HG02970 (cell line): Measurements from ENCODE around the gene SMARCD3.

ENCODE experiments used
- ATAC-seq: cut with Tn5 transposase; IDR thresholded peaks from one replicate; pipeline ENCODE4 v1.9.1; 2021; ENCODE audit warnings: mild to moderate bottlenecking, moderate library complexity, moderate number of reproducible peaks; ENCODE audit not compliant: unreplicated experiment, low FRiP score

The SMARCD3 gene

DNA sequence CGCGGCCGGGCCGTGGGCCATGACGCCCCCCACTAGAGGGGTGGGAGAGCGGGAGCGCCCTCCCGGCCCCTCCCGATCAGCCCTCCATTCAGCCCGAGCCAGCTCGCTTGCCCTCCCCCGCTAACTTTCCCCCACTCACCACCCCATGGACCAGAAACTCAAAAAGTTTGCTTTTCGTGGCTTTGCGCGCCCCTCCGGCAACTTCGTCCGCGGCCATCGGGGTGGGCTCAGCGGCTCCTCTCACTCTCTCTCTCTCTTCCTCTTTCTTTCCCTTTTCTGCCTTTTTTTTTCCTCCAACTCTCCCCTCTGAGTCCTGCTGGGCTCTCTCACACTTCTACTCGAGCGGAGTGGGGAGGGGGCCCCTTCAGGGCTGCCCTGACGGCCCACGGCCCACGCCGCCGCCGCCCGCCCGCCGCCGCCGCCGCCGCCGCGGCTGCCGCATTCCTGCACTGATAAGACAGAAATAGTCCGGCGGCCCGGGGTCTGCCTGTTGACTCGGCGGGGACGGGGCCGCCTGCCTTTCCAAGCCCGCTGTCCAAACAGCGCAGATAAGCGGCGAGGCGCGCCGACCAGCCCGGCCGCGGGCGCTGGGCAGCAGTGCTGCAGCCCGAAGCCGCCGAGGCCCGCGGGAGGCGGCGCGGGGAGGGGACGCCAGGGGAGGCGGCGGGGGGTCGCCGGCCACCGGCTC, at the start of gene SMARCD3:
SMARCD3 (minus strand) TSS at position 349 of the 688 bp plus-strand sequence; CDS start at position 217, 132 bp downstream.
- ATAC-seq, result no peak

- no peak for ATAC-seq
These were observed 47.9 kb upstream of the SMARCD3 start for GRCh38 chr7:151296202-151296992.

- ATAC-seq, result no peak
These were observed 44.4 kb upstream of the SMARCD3 start for GRCh38 chr7:151292850-151293249.

DNA sequence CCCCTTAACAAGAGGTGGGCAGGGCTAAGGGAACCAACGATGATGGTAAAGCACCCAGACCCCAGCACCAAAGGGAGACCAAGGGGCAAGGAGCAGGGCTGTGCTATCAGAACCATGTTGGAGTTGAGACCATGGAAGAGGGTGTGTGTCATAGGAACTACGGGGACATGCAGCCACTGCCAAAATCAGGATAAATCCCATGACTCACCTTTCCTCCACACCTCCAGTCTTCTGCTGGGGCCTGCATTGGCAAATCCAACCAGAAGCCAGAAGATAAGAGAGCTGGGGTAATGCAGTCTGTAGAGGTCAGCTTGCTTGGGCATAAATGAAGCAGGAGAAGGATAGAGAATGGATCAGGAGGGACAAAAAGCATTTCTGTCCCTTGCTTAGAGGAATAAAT, 42.7 kb upstream of the SMARCD3 start:
- no peak for ATAC-seq

DNA sequence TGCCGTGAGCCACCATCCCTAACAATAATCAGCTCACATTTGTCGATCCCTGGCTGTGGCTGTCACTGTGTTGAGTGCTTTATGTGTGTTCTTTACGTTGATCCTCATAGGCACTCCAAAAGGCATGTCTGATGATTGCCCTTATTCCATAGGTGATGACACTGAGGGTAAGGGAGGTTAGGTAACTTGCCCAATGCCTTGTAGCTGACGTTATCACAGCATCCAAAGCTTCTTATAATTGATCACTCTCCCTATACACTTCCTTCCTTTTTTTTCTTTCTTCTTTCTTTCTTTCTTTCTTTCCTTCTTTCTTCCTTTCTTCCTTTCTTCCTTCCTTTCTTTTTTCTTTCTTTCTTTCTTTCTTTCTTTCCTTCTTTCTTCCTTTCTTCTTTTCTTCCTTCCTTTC, 41.9 kb upstream of the SMARCD3 start:
- ATAC-seq, result no peak

DNA sequence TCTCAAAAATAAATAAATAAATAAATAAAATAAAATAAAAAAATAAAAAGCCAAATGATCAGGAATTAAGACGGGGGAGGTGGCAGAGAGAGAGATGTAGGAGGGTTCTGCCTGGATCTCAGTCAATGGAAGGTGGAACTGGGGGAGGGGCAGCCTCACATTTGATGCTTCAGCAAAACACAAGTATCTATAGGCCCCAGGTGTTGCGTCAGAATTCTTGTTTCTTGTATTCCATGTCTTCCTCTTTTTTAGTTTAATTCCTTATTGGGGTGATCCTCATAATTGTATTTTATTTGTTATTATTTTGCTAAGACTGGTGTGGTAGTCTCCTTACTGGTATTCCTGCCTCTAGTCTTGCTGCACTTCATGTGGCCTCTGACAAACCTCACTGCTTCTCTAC, 41.4 kb upstream of the SMARCD3 start:
- ATAC-seq, result no peak

DNA sequence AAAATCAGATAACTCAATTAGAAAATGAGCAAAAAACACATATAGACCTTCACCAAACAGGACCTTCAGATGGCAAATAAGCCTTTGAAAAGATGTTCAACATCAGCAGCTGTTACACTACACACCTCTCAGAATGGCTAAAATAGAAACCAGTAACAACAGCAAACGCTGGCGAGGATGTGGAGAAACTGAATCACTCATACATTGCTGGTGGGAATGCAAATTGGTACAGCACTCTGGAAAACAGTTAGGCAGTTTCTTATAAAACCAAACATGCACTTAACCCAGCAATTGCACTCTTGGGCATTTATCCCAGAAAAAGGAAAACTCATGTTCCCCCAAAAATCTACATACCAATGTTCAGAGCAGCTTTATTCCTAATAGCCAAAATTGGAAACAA, 37.7 kb upstream of the SMARCD3 start:
- ATAC-seq, result no peak

- no peak for ATAC-seq
These were observed 34.8 kb upstream of the SMARCD3 start for GRCh38 chr7:151283302-151283701.

- ATAC-seq, result no peak
These were observed 33.6 kb upstream of the SMARCD3 start for GRCh38 chr7:151282111-151282510.

DNA sequence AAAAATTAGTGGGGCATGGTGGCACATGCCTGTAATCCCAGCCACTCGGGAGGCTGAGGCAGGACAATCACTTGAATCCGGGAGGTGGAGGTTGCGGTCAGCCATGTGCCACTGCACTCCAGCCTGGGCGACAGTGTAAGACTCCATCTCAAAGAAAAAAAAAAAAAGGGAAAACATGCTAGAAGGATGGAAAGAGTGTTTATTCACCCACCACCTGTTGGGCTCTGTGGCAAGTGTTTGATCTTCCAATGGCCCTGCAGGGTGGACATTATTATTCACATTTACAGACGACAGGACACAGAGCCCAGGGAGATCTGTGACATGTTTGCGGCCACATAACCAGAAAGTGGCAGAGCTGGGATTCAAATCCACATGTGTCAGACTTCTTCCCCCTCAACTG, 33.2 kb upstream of the SMARCD3 start:
- no peak for ATAC-seq

DNA sequence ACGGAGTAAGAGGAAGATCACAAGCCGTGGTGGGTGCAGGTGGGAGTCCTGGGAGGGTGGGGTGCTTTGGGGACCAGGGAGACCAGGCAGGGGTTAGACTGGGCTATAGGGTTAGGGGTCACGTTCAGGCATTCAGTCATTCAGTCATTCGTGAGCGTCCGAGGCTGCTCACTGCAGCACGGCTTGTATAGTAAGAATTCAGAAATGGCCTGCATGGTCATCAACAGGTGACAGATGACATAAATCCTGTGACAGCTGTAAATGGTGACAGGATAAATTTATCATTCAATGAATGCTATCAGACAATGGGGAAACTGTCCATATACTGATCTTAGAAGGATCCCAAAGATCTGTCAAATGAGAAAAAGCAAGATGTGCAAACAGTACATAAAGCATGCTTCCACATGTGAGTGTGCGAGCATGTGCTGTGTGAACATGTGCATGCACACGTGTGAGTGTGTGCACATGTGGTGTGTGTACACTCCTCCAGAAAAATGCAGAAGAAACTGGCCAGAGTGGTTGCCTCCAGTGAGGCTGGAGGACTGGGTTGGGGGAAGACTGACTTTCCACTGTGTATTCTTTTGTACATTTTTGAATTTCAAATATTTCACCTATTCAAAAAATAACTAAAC, 32.0 kb upstream of the SMARCD3 start:
- no peak for ATAC-seq

DNA sequence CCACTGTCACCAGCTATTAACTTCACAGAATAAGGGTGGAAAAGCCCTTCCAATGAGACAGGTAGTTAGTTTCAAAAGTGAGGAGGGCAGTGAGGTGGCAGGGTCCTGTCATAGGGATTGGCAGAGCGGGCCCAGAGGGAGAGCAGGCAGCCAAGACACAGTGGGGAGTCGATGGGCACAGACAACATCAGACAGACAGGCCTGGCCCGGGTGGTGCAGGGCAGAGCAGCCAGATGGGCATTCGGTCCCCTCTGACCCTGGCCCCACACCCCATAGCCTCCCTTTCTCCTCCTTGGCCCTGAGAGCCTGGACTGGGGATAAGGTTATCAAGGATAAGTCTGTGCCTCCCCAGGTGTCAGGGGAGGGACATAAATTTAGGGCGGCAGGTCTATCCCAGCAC, 31.4 kb upstream of the SMARCD3 start:
- ATAC-seq, result no peak

DNA sequence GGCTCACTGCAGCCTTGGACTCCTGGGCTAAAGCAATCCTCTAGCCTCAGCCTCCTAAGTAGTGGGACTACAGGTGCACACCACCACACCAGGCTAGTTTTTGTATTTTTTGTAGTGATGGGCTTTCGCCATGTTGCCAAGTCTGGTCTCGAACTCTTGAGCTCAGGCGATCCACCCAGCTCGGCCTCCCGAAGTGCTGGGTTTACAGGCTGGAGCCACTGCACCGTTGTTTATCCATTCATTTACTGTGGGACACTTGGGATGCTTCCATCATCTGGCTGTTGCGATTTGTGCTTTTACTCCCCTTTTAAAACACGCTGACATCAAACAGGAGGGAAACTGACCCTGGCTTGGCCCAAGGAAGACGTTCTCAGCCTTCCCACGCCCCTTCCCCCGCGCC, 30.5 kb upstream of the SMARCD3 start:
- no peak for ATAC-seq

- no peak for ATAC-seq
These were observed 29.1 kb upstream of the SMARCD3 start for GRCh38 chr7:151277631-151278030.

DNA sequence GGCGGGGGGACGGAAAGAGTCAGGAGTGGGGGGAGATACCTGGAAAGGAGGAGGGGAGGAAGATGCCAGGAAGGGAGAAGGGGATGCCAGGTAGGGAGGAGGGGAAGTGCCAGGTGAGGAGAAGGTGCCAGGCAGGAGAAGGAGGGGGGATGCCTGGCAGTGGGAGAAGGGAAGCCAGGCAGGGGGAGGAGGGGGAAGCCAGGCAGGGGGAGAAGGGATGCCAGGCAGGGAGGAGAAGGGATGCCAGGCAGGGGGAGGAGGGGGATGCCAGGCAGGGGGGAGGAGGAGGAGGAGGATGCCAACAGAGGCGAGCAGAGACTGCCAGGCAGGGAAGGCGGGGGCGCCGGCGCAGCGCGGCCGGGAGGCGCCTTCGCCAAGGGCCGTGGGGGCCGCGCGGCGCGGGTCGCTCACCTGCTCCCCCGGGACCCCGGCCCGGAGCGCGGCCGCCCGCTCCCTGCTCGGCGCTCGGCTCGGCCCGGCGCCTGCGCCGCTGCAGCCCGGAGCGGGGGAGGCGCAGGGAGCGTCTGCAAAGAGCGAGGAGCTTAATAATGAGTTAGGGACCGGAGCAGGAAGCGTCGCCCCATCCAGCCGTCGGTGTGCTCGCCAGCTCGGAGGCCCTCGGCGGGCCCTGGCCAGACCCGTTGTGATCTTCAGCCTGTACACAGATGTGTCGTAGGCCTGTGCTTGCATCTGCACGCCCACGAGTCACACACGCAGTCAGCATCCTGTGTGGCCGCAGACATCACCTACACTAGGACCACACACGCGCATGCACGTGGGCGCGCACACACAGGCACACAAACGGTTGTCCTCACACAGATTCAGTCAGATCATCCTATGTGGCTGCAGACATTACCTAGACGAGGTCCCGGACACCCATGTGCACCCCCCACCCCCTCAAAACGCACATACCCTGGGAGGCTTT, 28.4 kb upstream of the SMARCD3 start:
- ATAC-seq, result no peak

GRCh38 chr7:151275813-151276577, 27.5 kb upstream of the SMARCD3 start:
- no peak for ATAC-seq

- ATAC-seq, result no peak
These were observed 26.7 kb upstream of the SMARCD3 start for GRCh38 chr7:151274936-151275812.

DNA sequence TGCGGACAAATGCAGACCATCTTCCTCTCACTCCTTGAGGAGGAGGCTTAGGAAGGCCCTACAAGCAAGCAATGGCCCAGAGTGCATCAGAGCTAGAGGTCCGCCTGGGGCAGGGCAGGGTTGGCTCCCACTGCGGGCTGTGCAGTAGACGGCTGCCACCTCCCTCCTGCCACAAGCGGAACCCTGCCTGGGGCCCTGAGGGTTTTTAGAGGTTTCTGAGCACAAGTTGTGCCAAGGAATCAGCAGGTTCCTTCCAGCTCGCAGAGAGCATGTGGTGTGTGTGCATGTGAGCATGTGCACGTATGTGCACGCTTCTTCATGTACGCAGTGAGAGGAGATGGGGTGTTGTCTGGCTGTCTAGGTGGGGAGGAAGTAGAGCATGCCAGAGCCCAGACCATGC, 25.9 kb upstream of the SMARCD3 start:
- ATAC-seq, result no peak
